HepG2 (cell line): ENCODE measurements around the gene TMC2. TPM values are rescaled to one million over a fixed set of nuclear protein-coding genes. Genes with fewer than 3 reads are reported as not detected.
A peak's percentile ranks its signal among the peaks of the same experiment; 100 is the strongest.

Experiments
- ATAC-seq: fragments of 200-7000 bp; cut with Tn5 transposase; 3 replicates; pipeline ENCODE4 v1.9.1; 2020; ENCODE audit warnings: mild to moderate bottlenecking, moderate library complexity
- BruUV-seq: library from RNA; stranded (reverse); fragments of 400-500 nt; replicated peaks from 2 replicates; lab custom pipeline; 2021; lab: Mats Ljungman, UMichigan
- CTCF ChIA-PET: fragments of 300-600 bp; formaldehyde crosslinking; extraction: SDS; loops from one replicate; lab custom pipeline; 2021; ENCODE audit warnings: low total read pairs, inconsistent platforms, low intra/inter-chr PET ratio; lab: Yijun Ruan, JAX
- POLR2A ChIA-PET: fragments of 350-600 bp; sonication (Branson Sonifier 250); formaldehyde crosslinking; loops from one replicate; lab custom pipeline; 2020; ENCODE audit warnings: antibody characterized with exemption, inconsistent platforms; lab: Yijun Ruan, JAX
- DNase-seq: peaks from one replicate; pipeline ENCODE4 v3.0.0-alpha.2; 2015; ENCODE audit warnings: low spot score
- FAIRE-seq: peaks from 3 replicates; lab custom pipeline; 2011; peaks lifted over from hg19 to GRCh38; lab: Jason Lieb, UNC
- H2AFZ ChIP-seq: one replicate; pipeline ENCODE4 v1.6.1; 2011; ENCODE audit warnings: low read length, inconsistent platforms
- H3K27ac ChIP-seq: fragments of 300-600 bp; 3 replicates; pipeline ENCODE4 v1.8.0; 2011; ENCODE audit warnings: mixed run types, mild to moderate bottlenecking, mixed read lengths, low read length, inconsistent platforms; ENCODE audit not compliant: insufficient read depth; ENCODE audit errors: extremely low read length
- H3K27me3 ChIP-seq, 2 experiments: fragments of 200-600 bp in 1 of 2; 2 replicates in 1 of 2; 3 replicates in 1 of 2; pipeline versions ENCODE4 v1.6.0 to v1.8.0; 2011; ENCODE audit warnings: low read length in 2 of 2, mild to moderate bottlenecking in 2 of 2, moderate library complexity in 2 of 2, inconsistent platforms in 1 of 2; ENCODE audit not compliant: insufficient read depth in 2 of 2, control insufficient read depth in 1 of 2
- H3K36me3 ChIP-seq, 2 experiments: fragments of 200-600 bp in 1 of 2; replicated peaks in 1 of 2; 2 replicates in 1 of 2; 3 replicates in 1 of 2; pipeline versions ENCODE4 v1.5.1 to v1.8.0; 2011; ENCODE audit warnings: low read length in 2 of 2, inconsistent platforms in 1 of 2; ENCODE audit not compliant: insufficient read depth in 2 of 2, control insufficient read depth in 1 of 2
- H3K4me1 ChIP-seq: 2 replicates; pipeline ENCODE4 v1.5.1; 2012; ENCODE audit warnings: low read length, inconsistent platforms; ENCODE audit not compliant: insufficient read depth
- H3K4me2 ChIP-seq: 2 replicates; pipeline ENCODE4 v1.6.0; 2011; ENCODE audit warnings: low read depth, low read length, inconsistent platforms
- H3K4me3 ChIP-seq, 3 experiments: fragments of 200-600 bp in 1 of 3; sonication (generic), shearing (Covaris generic) in 1 of 3; replicated peaks in 1 of 3; 2 replicates each; pipeline ENCODE4 v1.5.1; 2011 to 2016; ENCODE audit warnings: low read length in 3 of 3, inconsistent platforms in 2 of 3, low read depth in 2 of 3, mild to moderate bottlenecking in 2 of 3, control low read depth in 1 of 3, mixed read lengths in 1 of 3; ENCODE audit not compliant: insufficient read depth in 1 of 3
- H3K79me2 ChIP-seq: one replicate; pipeline ENCODE4 v1.6.1; 2011; ENCODE audit warnings: low read length, inconsistent platforms; ENCODE audit not compliant: insufficient read depth
- H3K9ac ChIP-seq: 2 replicates; pipeline ENCODE4 v1.6.0; 2011; ENCODE audit warnings: mild to moderate bottlenecking, low read depth, low read length, inconsistent platforms; ENCODE audit not compliant: insufficient read depth
- H3K9me3 ChIP-seq: 2 replicates; pipeline ENCODE4 v1.5.1; 2012; ENCODE audit warnings: mild to moderate bottlenecking, low read length
- H4K20me1 ChIP-seq: 2 replicates; pipeline ENCODE4 v1.6.0; 2011; ENCODE audit warnings: inconsistent platforms, mild to moderate bottlenecking, low read length, moderate library complexity; ENCODE audit not compliant: insufficient read depth
- CBFB ChIP-seq: sonication (generic); formaldehyde crosslinking; IDR thresholded peaks from 2 replicates; pipeline ENCODE4 v1.4.0; 2020; ENCODE audit warnings: missing genetic modification reagents
- ELF3 ChIP-seq: IDR thresholded peaks from 2 replicates; pipeline ENCODE4 v1.6.1; 2016; ENCODE audit warnings: missing genetic modification reagents, missing compliant biosample characterization
- FLYWCH1 ChIP-seq: sonication (generic); formaldehyde crosslinking; IDR thresholded peaks from 2 replicates; pipeline ENCODE4 v1.8.1; 2023; ENCODE audit warnings: mild to moderate bottlenecking, missing genetic modification reagents
- GTF2F1 ChIP-seq: fragments of 150-350 bp; IDR thresholded peaks from 2 replicates; pipeline ENCODE4 v1.6.1; 2014; ENCODE audit warnings: low read length
- MEIS1 ChIP-seq: sonication (generic); formaldehyde crosslinking; IDR thresholded peaks from 2 replicates; pipeline ENCODE4 v1.9.0; 2021; ENCODE audit warnings: mild to moderate bottlenecking, missing genetic modification reagents, moderate library complexity, borderline replicate concordance
- NFIC ChIP-seq: IDR thresholded peaks from 2 replicates; pipeline ENCODE4 v1.6.1; 2012; ENCODE audit warnings: mild to moderate bottlenecking, low read length, inconsistent platforms
- RARA ChIP-seq: IDR thresholded peaks from 2 replicates; pipeline ENCODE4 v1.6.1; 2016; ENCODE audit warnings: missing genetic modification reagents, missing compliant biosample characterization
- RFXANK ChIP-seq: IDR thresholded peaks from 2 replicates; pipeline ENCODE4 v1.6.1; 2016
- SAFB2 ChIP-seq: sonication (generic); formaldehyde crosslinking; IDR thresholded peaks from 2 replicates; pipeline ENCODE4 v1.5.1; 2020; ENCODE audit warnings: missing genetic modification reagents, low read depth, mild to moderate bottlenecking, borderline replicate concordance
- SMC3 ChIP-seq: IDR thresholded peaks from 2 replicates; pipeline ENCODE4 v1.6.1; 2011; ENCODE audit warnings: low read length, improper control_type of control experiment
- TEAD3 ChIP-seq: optimal IDR thresholded peaks from 2 replicates; pipeline ENCODE3; 2016; ENCODE audit warnings: borderline replicate concordance
- THYN1 ChIP-seq: sonication (generic); formaldehyde crosslinking; IDR thresholded peaks from 2 replicates; pipeline ENCODE4 v1.8.1; 2023; ENCODE audit warnings: low read depth, mild to moderate bottlenecking, moderate library complexity, missing genetic modification reagents, borderline replicate concordance
- ZNF230 ChIP-seq: sonication (generic); formaldehyde crosslinking; IDR thresholded peaks from 2 replicates; pipeline ENCODE4 v1.4.0; 2020; ENCODE audit warnings: mild to moderate bottlenecking, missing genetic modification reagents
- ZNF3 ChIP-seq: IDR thresholded peaks from 2 replicates; pipeline ENCODE4 v1.7.0; 2017; ENCODE audit warnings: inconsistent platforms
- ZNF383 ChIP-seq: sonication (generic); formaldehyde crosslinking; IDR thresholded peaks from 2 replicates; pipeline ENCODE4 v1.4.0; 2020; ENCODE audit warnings: missing genetic modification reagents, mild to moderate bottlenecking, borderline replicate concordance
- ZNF550 ChIP-seq: sonication (generic); formaldehyde crosslinking; IDR thresholded peaks from 2 replicates; pipeline ENCODE4 v1.4.0; 2020; ENCODE audit warnings: mild to moderate bottlenecking, missing genetic modification reagents, borderline replicate concordance
- ZNF713 ChIP-seq: sonication (generic); formaldehyde crosslinking; IDR thresholded peaks from 2 replicates; pipeline ENCODE4 v1.4.0; 2020; ENCODE audit warnings: mild to moderate bottlenecking, missing genetic modification reagents
- ZNF782 ChIP-seq: sonication (generic); formaldehyde crosslinking; IDR thresholded peaks from 2 replicates; pipeline ENCODE4 v1.4.0; 2020; ENCODE audit warnings: missing genetic modification reagents, mild to moderate bottlenecking, borderline replicate concordance
- ZNF788 ChIP-seq: sonication (generic); formaldehyde crosslinking; IDR thresholded peaks from 2 replicates; pipeline ENCODE4 v1.5.0; 2020; ENCODE audit warnings: mild to moderate bottlenecking, missing genetic modification reagents, borderline replicate concordance
- WGBS: methylation state at CpG from one replicate; pipeline ENCODE4 v1.1.6; 2017; ENCODE audit warnings: low lambda C conversion rate; 5-methylcytosine and 5-hydroxymethylcytosine counted together
- in situ Hi-C: cut with HindIII; loops from 2 replicates; pipeline ENCODE4 v1.10.0; 2017; ENCODE audit warnings: low pct_unique_long_range_greater_than_20kb; ENCODE audit not compliant: extremely low pct_ligation_motif_present
- intact Hi-C: fragments of 100-400 bp; cut with micrococcal nuclease; formaldehyde crosslinking; loops from one replicate; pipeline ENCODE4 v1.10.0; 2022; ENCODE audit not compliant: unreplicated experiment
- polyA plus RNA-seq, 8 experiments: library from polyadenylated mRNA; depleted of rRNA in 3 of 8; stranded (reverse) in 7 of 8; unstranded in 1 of 8; fragments of >200 nt; fragmentation: Illumina TruSeq in 4 of 8; extraction: Trizol in 4 of 8; gene quantifications; 2 replicates each; pipeline versions ENCODE4 v1.2.1 to v1.2.3, GENCODE V29; 2011 to 2016; ENCODE audit warnings: low read depth in 4 of 8, missing spikeins in 1 of 8, mixed read lengths in 1 of 8; ENCODE audit not compliant: insufficient read depth in 1 of 8
- total RNA-seq, 5 experiments: library from RNA; depleted of rRNA; stranded (reverse); fragments of >200 nt; fragmentation: Illumina TruSeq; extraction: Trizol; gene quantifications; 2 replicates each; pipeline ENCODE4 v1.2.3, GENCODE V29; 2016; ENCODE audit warnings: low read depth in 1 of 5
- TF ChIP-seq, protein P1 (sequence below): sonication (generic); formaldehyde crosslinking; IDR thresholded peaks from 2 replicates; pipeline ENCODE4 v1.5.0; 2020; ENCODE audit warnings: mild to moderate bottlenecking, missing genetic modification reagents, moderate library complexity
- TF ChIP-seq, protein P2 (sequence below): IDR thresholded peaks from 2 replicates; pipeline ENCODE4 v1.6.1; 2016; ENCODE audit warnings: low read depth, control low read depth
- TF ChIP-seq, protein P3 (sequence below): sonication (generic); formaldehyde crosslinking; IDR thresholded peaks from 2 replicates; pipeline ENCODE4 v1.4.0; 2020; ENCODE audit warnings: mild to moderate bottlenecking, missing genetic modification reagents

TMC2 gene
- total and polyA plus RNA-seq, 2 of the 13 experiments (the other 11 are each of a cell fraction or from before 2014, with no cell fraction given) = not detected

DNA sequence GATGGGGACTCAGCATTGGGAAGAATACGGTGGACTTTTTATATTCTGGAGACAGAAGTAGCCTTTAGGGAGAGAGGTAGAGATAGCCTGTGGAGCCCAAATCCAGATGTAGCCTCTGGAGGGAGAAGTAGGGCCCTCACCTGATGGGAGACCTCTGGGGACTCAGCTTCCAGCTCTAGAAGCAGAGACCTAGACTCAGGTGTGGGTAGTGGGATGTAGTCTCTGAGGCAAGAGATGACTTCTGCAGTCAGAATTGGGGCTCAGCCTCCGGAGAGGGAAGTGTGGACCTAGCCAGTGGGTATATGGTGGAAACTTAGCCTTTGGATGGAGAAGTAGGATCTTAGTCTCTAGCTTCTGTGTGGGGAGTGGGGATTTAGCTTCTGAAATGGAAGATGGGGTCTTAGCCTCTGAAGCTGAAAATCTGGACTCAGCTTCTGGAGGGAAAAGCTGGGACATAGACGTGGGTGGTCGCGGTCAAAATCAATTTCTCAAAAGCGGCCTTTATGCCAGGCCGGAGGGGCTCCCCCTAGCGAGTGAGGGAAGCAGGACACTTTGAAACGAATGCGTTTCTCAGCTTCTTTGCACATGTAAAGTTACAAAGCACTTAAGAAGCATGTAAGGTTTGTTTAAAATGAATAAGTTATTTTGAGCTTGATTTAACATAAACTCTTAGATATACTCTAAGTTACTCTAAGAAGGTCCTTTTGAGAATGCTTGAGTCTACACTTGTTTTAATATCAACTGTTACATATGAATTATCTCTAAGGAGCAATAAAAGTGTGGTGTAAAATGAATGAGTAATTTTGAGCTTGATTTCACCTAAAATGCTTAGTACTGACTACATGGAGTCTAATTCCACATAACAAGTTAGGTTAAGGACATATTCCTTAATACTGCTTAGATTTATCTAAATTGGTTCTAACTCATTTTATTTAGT, 14.7 kb upstream of the TMC2 start:
- peak overlapping the region; percentile 53 for H3K4me2 ChIP-seq
- H4K20me1 ChIP-seq = no peaks in the 10 kb centered on the region
- peak; percentile 48 for FAIRE-seq
- no peak overlapping the region for H3K27ac ChIP-seq
- H3K4me1 ChIP-seq = peaks cover 26% of the 10 kb centered on the region
- no peaks in the 10 kb centered on the region for H3K36me3 ChIP-seq
- no peak overlapping the region for H2AFZ ChIP-seq
- DNase-seq = peak; percentile 45
- no TSS peak for BruUV-seq
- peaks cover 0 to 23% of the 10 kb centered on the region in 2 experiments; a peak in 2 of 5 replicates for H3K27me3 ChIP-seq
- H3K79me2 ChIP-seq = no peaks in the 10 kb centered on the region
- no peaks in the 10 kb centered on the region for H3K9me3 ChIP-seq
- in situ Hi-C loops (no loop called here), intact Hi-C loops (no loop called here)
- ChIA-PET CTCF (no interaction called here), POLR2A (interaction anchor here (1.0 to 4.4 kb wide), 6 partner anchors 9 to 131 kb away, joined by 3 to 19 read pairs (median 8); partner anchors contain the start of genes NOP56, SNRPB and ZNF343)
- WGBS = 6% methylated on average over 10 of the region's 10 CpGs
- H3K9ac ChIP-seq = no peak overlapping the region
- ATAC-seq = no peak
- no peak overlapping the region for H3K4me3 ChIP-seq
- TF ChIP-seq TEAD3 (peak; percentile 11), ZNF383 (CRISPR knock-in tag) (no peak), RFXANK (CRISPR knock-in tag) (no peak), RARA (CRISPR knock-in tag) (0 out of 2 replicates have a peak, but pooled peaks have one; percentile 11), ZNF3 (no peak), ZNF782 (no peak), THYN1 (no peak), SMC3 (peak; percentile 60), CBFB (CRISPR knock-in tag) (no peak), NFIC (no peak), ZNF230 (CRISPR knock-in tag) (no peak), ELF3 (CRISPR knock-in tag) (peak; percentile 36; the same call in 1 of the 2 replicates), GTF2F1 (no peak), ZNF550 (CRISPR knock-in tag) (0 out of 2 replicates have a peak, but pooled peaks have one; percentile 39), SAFB2 (CRISPR knock-in tag) (no peak), FLYWCH1 (0 out of 2 replicates have a peak, but pooled peaks have one; percentile 72), ZNF713 (CRISPR knock-in tag) (0 out of 2 replicates have a peak, but pooled peaks have one; percentile 83), MEIS1 (CRISPR knock-in tag) (no peak), ZNF788 (CRISPR knock-in tag) (0 out of 2 replicates have a peak, but pooled peaks have one; percentile 42)
- TF ChIP-seq, protein P1, sequence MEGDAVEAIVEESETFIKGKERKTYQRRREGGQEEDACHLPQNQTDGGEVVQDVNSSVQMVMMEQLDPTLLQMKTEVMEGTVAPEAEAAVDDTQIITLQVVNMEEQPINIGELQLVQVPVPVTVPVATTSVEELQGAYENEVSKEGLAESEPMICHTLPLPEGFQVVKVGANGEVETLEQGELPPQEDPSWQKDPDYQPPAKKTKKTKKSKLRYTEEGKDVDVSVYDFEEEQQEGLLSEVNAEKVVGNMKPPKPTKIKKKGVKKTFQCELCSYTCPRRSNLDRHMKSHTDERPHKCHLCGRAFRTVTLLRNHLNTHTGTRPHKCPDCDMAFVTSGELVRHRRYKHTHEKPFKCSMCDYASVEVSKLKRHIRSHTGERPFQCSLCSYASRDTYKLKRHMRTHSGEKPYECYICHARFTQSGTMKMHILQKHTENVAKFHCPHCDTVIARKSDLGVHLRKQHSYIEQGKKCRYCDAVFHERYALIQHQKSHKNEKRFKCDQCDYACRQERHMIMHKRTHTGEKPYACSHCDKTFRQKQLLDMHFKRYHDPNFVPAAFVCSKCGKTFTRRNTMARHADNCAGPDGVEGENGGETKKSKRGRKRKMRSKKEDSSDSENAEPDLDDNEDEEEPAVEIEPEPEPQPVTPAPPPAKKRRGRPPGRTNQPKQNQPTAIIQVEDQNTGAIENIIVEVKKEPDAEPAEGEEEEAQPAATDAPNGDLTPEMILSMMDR = peak; percentile 89
- TF ChIP-seq, protein P2, sequence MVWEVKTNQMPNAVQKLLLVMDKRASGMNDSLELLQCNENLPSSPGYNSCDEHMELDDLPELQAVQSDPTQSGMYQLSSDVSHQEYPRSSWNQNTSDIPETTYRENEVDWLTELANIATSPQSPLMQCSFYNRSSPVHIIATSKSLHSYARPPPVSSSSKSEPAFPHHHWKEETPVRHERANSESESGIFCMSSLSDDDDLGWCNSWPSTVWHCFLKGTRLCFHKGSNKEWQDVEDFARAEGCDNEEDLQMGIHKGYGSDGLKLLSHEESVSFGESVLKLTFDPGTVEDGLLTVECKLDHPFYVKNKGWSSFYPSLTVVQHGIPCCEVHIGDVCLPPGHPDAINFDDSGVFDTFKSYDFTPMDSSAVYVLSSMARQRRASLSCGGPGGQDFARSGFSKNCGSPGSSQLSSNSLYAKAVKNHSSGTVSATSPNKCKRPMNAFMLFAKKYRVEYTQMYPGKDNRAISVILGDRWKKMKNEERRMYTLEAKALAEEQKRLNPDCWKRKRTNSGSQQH (CRISPR knock-in tag) = no peak
- TF ChIP-seq, protein P3, sequence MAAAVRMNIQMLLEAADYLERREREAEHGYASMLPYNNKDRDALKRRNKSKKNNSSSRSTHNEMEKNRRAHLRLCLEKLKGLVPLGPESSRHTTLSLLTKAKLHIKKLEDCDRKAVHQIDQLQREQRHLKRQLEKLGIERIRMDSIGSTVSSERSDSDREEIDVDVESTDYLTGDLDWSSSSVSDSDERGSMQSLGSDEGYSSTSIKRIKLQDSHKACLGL (CRISPR knock-in tag) = no peak
